ENCODE results near the gene MAP3K2.

Gene MAP3K2

DNA sequence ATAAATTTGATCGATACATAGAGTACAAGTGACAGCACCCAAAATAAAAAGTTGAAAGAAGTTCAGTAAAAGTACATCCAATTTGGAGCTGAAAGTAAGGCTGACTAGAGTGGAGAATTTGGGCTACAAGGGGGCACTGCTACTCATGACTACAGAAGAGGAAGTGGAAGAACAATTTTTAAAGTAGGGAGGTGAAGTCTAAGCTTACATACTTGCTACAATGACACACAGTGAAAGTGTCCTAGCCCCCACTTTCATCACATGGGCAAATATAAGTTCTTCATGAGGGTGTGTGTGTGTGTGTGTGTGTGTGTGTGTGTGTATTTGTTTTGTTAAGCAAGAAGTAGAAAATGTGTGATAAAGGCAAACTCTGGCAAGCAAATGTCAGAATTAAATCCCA, 45.7 kb downstream of the MAP3K2 start:
- POLR2A ChIA-PET: no interaction called here
- no peak overlapping the region for H3K4me3 ChIP-seq (ENCODE audit: low read depth, low read length)
- peaks cover 13% of the 10 kb centered on the region for H3K4me1 ChIP-seq (ENCODE audit: control insufficient read depth, insufficient read depth, low read length)
- H3K27ac ChIP-seq (ENCODE audit: extremely low read depth, low read depth, low read length): no peak overlapping the region
- TF ChIP-seq, protein P1, sequence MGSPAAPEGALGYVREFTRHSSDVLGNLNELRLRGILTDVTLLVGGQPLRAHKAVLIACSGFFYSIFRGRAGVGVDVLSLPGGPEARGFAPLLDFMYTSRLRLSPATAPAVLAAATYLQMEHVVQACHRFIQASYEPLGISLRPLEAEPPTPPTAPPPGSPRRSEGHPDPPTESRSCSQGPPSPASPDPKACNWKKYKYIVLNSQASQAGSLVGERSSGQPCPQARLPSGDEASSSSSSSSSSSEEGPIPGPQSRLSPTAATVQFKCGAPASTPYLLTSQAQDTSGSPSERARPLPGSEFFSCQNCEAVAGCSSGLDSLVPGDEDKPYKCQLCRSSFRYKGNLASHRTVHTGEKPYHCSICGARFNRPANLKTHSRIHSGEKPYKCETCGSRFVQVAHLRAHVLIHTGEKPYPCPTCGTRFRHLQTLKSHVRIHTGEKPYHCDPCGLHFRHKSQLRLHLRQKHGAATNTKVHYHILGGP (tag by site-specific recombination; IDR thresholded peaks at IDR 0.05): no peak
- TF ChIP-seq ZNF138 (tag by site-specific recombination; IDR thresholded peaks at IDR 0.05; ENCODE audit: borderline replicate concordance) (no peak), ZNF112 (tag by site-specific recombination; IDR thresholded peaks at IDR 0.05) (no peak), ZNF211 (tag by site-specific recombination; IDR thresholded peaks at IDR 0.05; ENCODE audit: low read depth) (no peak), KLF10 (tag by site-specific recombination; IDR thresholded peaks at IDR 0.05) (no peak), ZNF776 (tag by site-specific recombination; IDR thresholded peaks at IDR 0.05; ENCODE audit: borderline replicate concordance) (no peak), PRDM1 (tag by site-specific recombination; IDR thresholded peaks at IDR 0.05) (peak; percentile 65; the same call in 1 of the 2 replicates), ZXDB (tag by site-specific recombination; IDR thresholded peaks at IDR 0.05) (no peak), ZBTB8A (tag by site-specific recombination; IDR thresholded peaks at IDR 0.05) (no peak), IKZF3 (tag by site-specific recombination; IDR thresholded peaks at IDR 0.05) (no peak)
- TF ChIP-seq, protein P2, sequence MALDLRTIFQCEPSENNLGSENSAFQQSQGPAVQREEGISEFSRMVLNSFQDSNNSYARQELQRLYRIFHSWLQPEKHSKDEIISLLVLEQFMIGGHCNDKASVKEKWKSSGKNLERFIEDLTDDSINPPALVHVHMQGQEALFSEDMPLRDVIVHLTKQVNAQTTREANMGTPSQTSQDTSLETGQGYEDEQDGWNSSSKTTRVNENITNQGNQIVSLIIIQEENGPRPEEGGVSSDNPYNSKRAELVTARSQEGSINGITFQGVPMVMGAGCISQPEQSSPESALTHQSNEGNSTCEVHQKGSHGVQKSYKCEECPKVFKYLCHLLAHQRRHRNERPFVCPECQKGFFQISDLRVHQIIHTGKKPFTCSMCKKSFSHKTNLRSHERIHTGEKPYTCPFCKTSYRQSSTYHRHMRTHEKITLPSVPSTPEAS (tag by site-specific recombination; IDR thresholded peaks at IDR 0.05): peak; percentile 33; the same call in 1 of the 2 replicates
- CTCF ChIA-PET: no interaction called here
- H3K36me3 ChIP-seq (ENCODE audit: control insufficient read depth in 2 of 2, insufficient read depth in 1 of 2, low read length in 2 of 2): peaks cover 15 to 24% of the 10 kb centered on the region in 2 experiments; a peak in 2 of 3 replicates
- H3K9me3 ChIP-seq (ENCODE audit: control insufficient read depth, insufficient read depth, low read depth, low read length): no peaks in the 10 kb centered on the region

DNA sequence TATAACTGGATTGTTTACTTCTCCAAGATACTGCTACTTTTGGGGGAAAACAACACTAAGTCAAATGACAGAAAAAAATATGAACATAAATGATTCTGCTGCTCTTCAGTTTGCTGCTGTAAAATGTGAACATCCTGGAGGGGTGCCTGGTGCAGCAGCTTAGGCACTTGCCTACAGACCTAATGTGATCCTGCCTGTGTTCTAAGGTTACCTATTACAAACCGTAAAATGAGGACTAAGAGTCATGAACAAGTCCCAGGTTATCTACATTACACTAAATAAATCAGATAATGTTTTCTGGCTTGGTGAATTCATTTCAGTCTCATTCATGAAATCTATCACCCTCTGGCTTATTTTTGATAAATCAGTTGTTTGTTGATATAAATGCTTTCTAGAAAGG, 55.4 kb downstream of the MAP3K2 start:
- Histone ChIP-seq H3K36me3 (ENCODE audit: control insufficient read depth in 2 of 2, insufficient read depth in 1 of 2, low read length in 2 of 2) (peaks cover 22 to 31% of the 10 kb centered on the region in 2 experiments), H3K4me1 (ENCODE audit: control insufficient read depth, insufficient read depth, low read length) (peaks cover 3% of the 10 kb centered on the region; the same call in 1 of the 2 replicates), H3K4me3 (ENCODE audit: low read depth, low read length) (no peak overlapping the region), H3K27ac (ENCODE audit: extremely low read depth, low read depth, low read length) (no peak overlapping the region), H3K9me3 (ENCODE audit: control insufficient read depth, insufficient read depth, low read depth, low read length) (no peaks in the 10 kb centered on the region)
- ChIA-PET POLR2A (no interaction called here), CTCF (interaction anchor here (0.5 to 0.6 kb wide), 2 partner anchors 109 to 131 kb away, joined by 3 read pairs; no protein-coding TSS in a partner anchor)
- TF ChIP-seq WT1 (tag by site-specific recombination; IDR thresholded peaks at IDR 0.05) (no peak), ZFP3 (tag by site-specific recombination; IDR thresholded peaks at IDR 0.05; ENCODE audit: low read depth) (no peak), ZSCAN30 (tag by site-specific recombination; IDR thresholded peaks at IDR 0.05) (no peak), ZBTB8A (tag by site-specific recombination; IDR thresholded peaks at IDR 0.05) (no peak), ZNF473 (tag by site-specific recombination; IDR thresholded peaks at IDR 0.05) (no peak), ZNF155 (tag by site-specific recombination; IDR thresholded peaks at IDR 0.05) (no peak)

DNA sequence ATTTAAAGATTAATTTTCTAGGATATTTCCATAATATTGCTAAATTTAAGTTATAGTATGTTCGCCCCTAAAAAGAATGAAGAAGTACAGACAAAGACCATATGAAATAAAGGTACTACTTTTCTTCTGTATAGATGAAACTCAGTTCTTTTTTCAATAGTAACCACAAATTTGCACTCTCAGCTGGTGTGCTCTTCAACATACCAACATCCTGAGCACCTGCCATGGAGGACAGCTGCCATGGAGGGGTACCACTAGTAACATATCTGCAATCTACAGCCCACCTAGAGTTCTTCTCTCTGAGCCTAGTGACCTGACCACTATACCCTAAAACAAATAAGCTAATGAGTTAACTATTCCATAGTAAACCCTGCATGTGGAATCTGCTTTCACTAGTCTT, 57.0 kb downstream of the MAP3K2 start:
- no peak overlapping the region for H3K4me3 ChIP-seq (ENCODE audit: low read depth, low read length)
- peaks cover 19 to 37% of the 10 kb centered on the region in 2 experiments; a peak in 2 of 3 replicates for H3K36me3 ChIP-seq (ENCODE audit: control insufficient read depth in 2 of 2, insufficient read depth in 1 of 2, low read length in 2 of 2)
- POLR2A ChIA-PET: interaction anchor here (1.7 kb wide), 1 partner anchor 84 kb away, joined by 5 read pairs; no protein-coding TSS in a partner anchor
- CTCF ChIA-PET: interaction anchor here (0.6 kb wide), 1 partner anchor 31 kb away, joined by 3 read pairs; no protein-coding TSS in a partner anchor
- TF ChIP-seq ZNF707 (tag by site-specific recombination; IDR thresholded peaks at IDR 0.05): no peak
- TF ChIP-seq SCRT1 (tag by site-specific recombination; IDR thresholded peaks at IDR 0.05; ENCODE audit: borderline replicate concordance): no peak
- TF ChIP-seq, protein P3, sequence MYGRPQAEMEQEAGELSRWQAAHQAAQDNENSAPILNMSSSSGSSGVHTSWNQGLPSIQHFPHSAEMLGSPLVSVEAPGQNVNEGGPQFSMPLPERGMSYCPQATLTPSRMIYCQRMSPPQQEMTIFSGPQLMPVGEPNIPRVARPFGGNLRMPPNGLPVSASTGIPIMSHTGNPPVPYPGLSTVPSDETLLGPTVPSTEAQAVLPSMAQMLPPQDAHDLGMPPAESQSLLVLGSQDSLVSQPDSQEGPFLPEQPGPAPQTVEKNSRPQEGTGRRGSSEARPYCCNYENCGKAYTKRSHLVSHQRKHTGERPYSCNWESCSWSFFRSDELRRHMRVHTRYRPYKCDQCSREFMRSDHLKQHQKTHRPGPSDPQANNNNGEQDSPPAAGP (tag by site-specific recombination; IDR thresholded peaks at IDR 0.05): no peak
- no peak for TF ChIP-seq ZNF214 (tag by site-specific recombination; IDR thresholded peaks at IDR 0.05; ENCODE audit: borderline replicate concordance)
- TF ChIP-seq, protein P4, sequence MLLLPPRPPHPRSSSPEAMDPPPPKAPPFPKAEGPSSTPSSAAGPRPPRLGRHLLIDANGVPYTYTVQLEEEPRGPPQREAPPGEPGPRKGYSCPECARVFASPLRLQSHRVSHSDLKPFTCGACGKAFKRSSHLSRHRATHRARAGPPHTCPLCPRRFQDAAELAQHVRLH (tag by site-specific recombination; IDR thresholded peaks at IDR 0.05): no peak
- no peak for TF ChIP-seq ZNF248 (tag by site-specific recombination; IDR thresholded peaks at IDR 0.05)
- TF ChIP-seq, protein P5, sequence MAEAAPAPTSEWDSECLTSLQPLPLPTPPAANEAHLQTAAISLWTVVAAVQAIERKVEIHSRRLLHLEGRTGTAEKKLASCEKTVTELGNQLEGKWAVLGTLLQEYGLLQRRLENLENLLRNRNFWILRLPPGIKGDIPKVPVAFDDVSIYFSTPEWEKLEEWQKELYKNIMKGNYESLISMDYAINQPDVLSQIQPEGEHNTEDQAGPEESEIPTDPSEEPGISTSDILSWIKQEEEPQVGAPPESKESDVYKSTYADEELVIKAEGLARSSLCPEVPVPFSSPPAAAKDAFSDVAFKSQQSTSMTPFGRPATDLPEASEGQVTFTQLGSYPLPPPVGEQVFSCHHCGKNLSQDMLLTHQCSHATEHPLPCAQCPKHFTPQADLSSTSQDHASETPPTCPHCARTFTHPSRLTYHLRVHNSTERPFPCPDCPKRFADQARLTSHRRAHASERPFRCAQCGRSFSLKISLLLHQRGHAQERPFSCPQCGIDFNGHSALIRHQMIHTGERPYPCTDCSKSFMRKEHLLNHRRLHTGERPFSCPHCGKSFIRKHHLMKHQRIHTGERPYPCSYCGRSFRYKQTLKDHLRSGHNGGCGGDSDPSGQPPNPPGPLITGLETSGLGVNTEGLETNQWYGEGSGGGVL (tag by site-specific recombination; IDR thresholded peaks at IDR 0.05): no peak
- TF ChIP-seq ZNF776 (tag by site-specific recombination; IDR thresholded peaks at IDR 0.05; ENCODE audit: borderline replicate concordance): no peak
- no peak for TF ChIP-seq ZNF792 (tag by site-specific recombination; IDR thresholded peaks at IDR 0.05)
- TF ChIP-seq ZNF423 (tag by site-specific recombination; IDR thresholded peaks at IDR 0.05): no peak
- no peak overlapping the region for H3K27ac ChIP-seq (ENCODE audit: extremely low read depth, low read depth, low read length)
- no peaks in the 10 kb centered on the region for H3K9me3 ChIP-seq (ENCODE audit: control insufficient read depth, insufficient read depth, low read depth, low read length)
- no peaks in the 10 kb centered on the region for H3K4me1 ChIP-seq (ENCODE audit: control insufficient read depth, insufficient read depth, low read length)
